Endothelial cell of umbilical vein (primary cell): Measurements from ENCODE around the gene ADAMTSL2. TPM values are rescaled to one million over a fixed set of nuclear protein-coding genes. Genes with fewer than 3 reads are reported as not detected.

Experiments
- BruUV-seq: library from RNA; stranded (reverse); fragments of 400-500 nt; replicated peaks from 2 replicates; lab custom pipeline; 2021; lab: Mats Ljungman, UMichigan
- CTCF ChIA-PET: fragments of 300-600, 350-600 bp; sonication (Branson Sonifier 250); formaldehyde crosslinking; loops from one replicate; lab custom pipeline; 2021; ENCODE audit warnings: antibody characterized with exemption, inconsistent platforms; lab: Charles Lee
- POLR2A ChIA-PET: fragments of 300-600, 350-600 bp; sonication (Branson Sonifier 250); formaldehyde crosslinking; loops from one replicate; lab custom pipeline; 2021; ENCODE audit warnings: antibody characterized with exemption, inconsistent platforms; lab: Charles Lee
- DNase-seq: peaks from one replicate; pipeline ENCODE4 v3.0.0-alpha.2; 2011; ENCODE audit warnings: low read depth, low spot score
- FAIRE-seq: peaks from 2 replicates; lab custom pipeline; 2011; peaks lifted over from hg19 to GRCh38; lab: Jason Lieb, UNC
- H2AFZ ChIP-seq: 2 replicates; pipeline ENCODE4 v1.6.0; 2012; ENCODE audit warnings: low read depth, low read length, control low read depth, inconsistent platforms
- H3K27ac ChIP-seq: 2 replicates; pipeline ENCODE4 v1.5.1; 2011; ENCODE audit warnings: low read depth, mild to moderate bottlenecking, control low read depth, low read length, moderate library complexity; ENCODE audit not compliant: insufficient read depth
- H3K27me3 ChIP-seq, 2 experiments: 2 replicates each; pipeline versions ENCODE4 v1.6.0 to v1.6.1; 2011; ENCODE audit warnings: low read length in 2 of 2, mixed read lengths in 1 of 2; ENCODE audit not compliant: control insufficient read depth in 2 of 2, insufficient read depth in 2 of 2
- H3K36me3 ChIP-seq, 2 experiments: 2 replicates in 1 of 2; 3 replicates in 1 of 2; pipeline ENCODE4 v1.5.1; 2011; ENCODE audit warnings: low read length in 2 of 2, mild to moderate bottlenecking in 1 of 2, moderate library complexity in 1 of 2; ENCODE audit not compliant: control insufficient read depth in 2 of 2, insufficient read depth in 2 of 2; ENCODE audit errors: extremely low read depth in 1 of 2
- H3K4me1 ChIP-seq: 3 replicates; pipeline ENCODE4 v1.5.1; 2011; ENCODE audit warnings: mild to moderate bottlenecking, low read length; ENCODE audit not compliant: control insufficient read depth, insufficient read depth; ENCODE audit errors: extremely low read depth
- H3K4me2 ChIP-seq: 2 replicates; pipeline ENCODE4 v1.6.1; 2011; ENCODE audit warnings: low read length, control low read depth, mixed read lengths; ENCODE audit not compliant: insufficient read depth
- H3K4me3 ChIP-seq, 3 experiments: fragments of 200-600 bp in 1 of 3; sonication (generic), shearing (Covaris generic) in 1 of 3; replicated peaks in 1 of 3; 2 replicates each; pipeline ENCODE4 v1.5.1; 2011 to 2016; ENCODE audit warnings: control low read depth in 3 of 3, low read length in 3 of 3, mild to moderate bottlenecking in 2 of 3, inconsistent platforms in 1 of 3, low read depth in 1 of 3, moderate library complexity in 1 of 3; ENCODE audit not compliant: insufficient read depth in 1 of 3
- H3K79me2 ChIP-seq: 2 replicates; pipeline ENCODE4 v1.6.0; 2012; ENCODE audit warnings: low read length, inconsistent platforms; ENCODE audit not compliant: control insufficient read depth, insufficient read depth
- H3K9ac ChIP-seq: replicated peaks from 2 replicates; pipeline ENCODE3; 2011; ENCODE audit warnings: low read length, control low read depth; ENCODE audit not compliant: insufficient read depth; ENCODE audit errors: extremely low read depth
- H3K9me1 ChIP-seq: replicated peaks from 3 replicates; pipeline ENCODE4 v1.6.0; 2011; ENCODE audit warnings: mild to moderate bottlenecking, low read length; ENCODE audit not compliant: control insufficient read depth, insufficient read depth; ENCODE audit errors: extremely low read depth
- H3K9me3 ChIP-seq: replicated peaks from 2 replicates; pipeline ENCODE4 v1.5.1; 2012; ENCODE audit warnings: low read length, inconsistent platforms; ENCODE audit not compliant: control insufficient read depth, insufficient read depth
- H4K20me1 ChIP-seq: replicated peaks from 2 replicates; pipeline ENCODE3; 2011; ENCODE audit warnings: mild to moderate bottlenecking, low read length; ENCODE audit not compliant: control insufficient read depth, insufficient read depth; ENCODE audit errors: extremely low read depth
- CTCF ChIP-seq, 2 donors: IDR thresholded peaks; 1 replicate in 1 of 2; 2 replicates in 1 of 2; pipeline ENCODE4 v1.5.1; 2011; ENCODE audit warnings: low read length in 2 of 2, mild to moderate bottlenecking in 2 of 2, moderate library complexity in 2 of 2, control low read depth in 1 of 2, inconsistent platforms in 1 of 2, low read depth in 1 of 2; ENCODE audit not compliant: insufficient read depth in 1 of 2; ENCODE audit errors: extremely low read depth in 1 of 2
- EZH2 ChIP-seq: IDR thresholded peaks from 2 replicates; pipeline ENCODE4 v1.6.1; 2012; ENCODE audit warnings: borderline replicate concordance, low read depth, mild to moderate bottlenecking, moderate library complexity, low read length, inconsistent platforms; ENCODE audit not compliant: severe bottlenecking
- FOS ChIP-seq: IDR thresholded peaks from 2 replicates; pipeline ENCODE4 v1.6.1; 2011; ENCODE audit warnings: mild to moderate bottlenecking, low read length, moderate library complexity, borderline replicate concordance; ENCODE audit not compliant: insufficient read depth
- GATA2 ChIP-seq: IDR thresholded peaks from 2 replicates; pipeline ENCODE4 v1.7.0; 2011; ENCODE audit warnings: low read depth, mild to moderate bottlenecking, moderate library complexity, mixed read lengths, low read length; ENCODE audit not compliant: insufficient read length, insufficient read depth
- MAX ChIP-seq: IDR thresholded peaks from 2 replicates; pipeline ENCODE4 v1.6.1; 2011; ENCODE audit not compliant: insufficient read depth, insufficient read length
- POLR2A ChIP-seq: IDR thresholded peaks from 2 replicates; pipeline ENCODE4 v1.6.1; 2012; ENCODE audit warnings: low read depth, mild to moderate bottlenecking, control low read depth, low read length
- POLR2AphosphoS5 ChIP-seq: IDR thresholded peaks from 2 replicates; pipeline ENCODE4 v1.6.1; 2012; ENCODE audit warnings: low read depth, mild to moderate bottlenecking, control low read depth, low read length, moderate library complexity; ENCODE audit not compliant: insufficient read depth
- dilution Hi-C: fragments of 300-500 bp; cut with MboI; formaldehyde crosslinking; loops from one replicate; pipeline ENCODE4 v1.15.0; 2019; ENCODE audit warnings: low sequenced_read_pairs; ENCODE audit not compliant: extremely low pct_ligation_motif_present
- intact Hi-C: fragments of 100-400 bp; cut with micrococcal nuclease; formaldehyde crosslinking; loops from one replicate; pipeline ENCODE4 v1.10.0; 2022
- polyA plus RNA-seq, 4 experiments: library from polyadenylated mRNA; depleted of rRNA in 3 of 4; stranded (reverse) in 3 of 4; unstranded in 1 of 4; fragments of >200 nt; gene quantifications; 2 replicates each; pipeline versions ENCODE4 v1.2.1 to v1.2.3, GENCODE V29; 2011 to 2012; ENCODE audit warnings: missing spikeins in 1 of 4
- total RNA-seq: library from RNA; stranded (reverse); gene quantifications from 2 replicates; pipeline ENCODE4 v1.2.3, GENCODE V29; 2021

Gene ADAMTSL2
- total and polyA plus RNA-seq, 2 donors (not counting 3 experiments of a cell fraction or from before 2014, with no cell fraction given) = not detected

GRCh38 chr9:133574771-133575170 lies 40.3 kb downstream of the ADAMTSL2 start:
- Histone ChIP-seq H3K27me3 (no peaks in the 10 kb centered on the region), H2AFZ (no peak overlapping the region), H3K4me2 (no peak overlapping the region), H3K4me1 (peaks cover 2% of the 10 kb centered on the region), H3K79me2 (no peaks in the 10 kb centered on the region), H3K9me1 (no peaks in the 10 kb centered on the region), H3K9me3 (no peaks in the 10 kb centered on the region), H3K9ac (no peak overlapping the region), H3K27ac (no peak overlapping the region), H3K36me3 (no peaks in the 10 kb centered on the region), H4K20me1 (no peaks in the 10 kb centered on the region), H3K4me3 (no peak overlapping the region)
- ChIA-PET POLR2A (no interaction called here), CTCF (no interaction called here)
- no peak for FAIRE-seq
- TF ChIP-seq GATA2 = no peak
- TF ChIP-seq CTCF (IDR thresholded peaks at IDR 0.05; ENCODE audit: extremely low read depth in 1 of 2, insufficient read depth in 1 of 2, low read depth in 1 of 2, low read length in 2 of 2) = no peak
- no peak for TF ChIP-seq EZH2
- TF ChIP-seq FOS = no peak
- no peak for TF ChIP-seq POLR2AphosphoS5
- no peak for TF ChIP-seq POLR2A
- no peak for TF ChIP-seq MAX
- intact Hi-C loops (no loop called here), dilution Hi-C loops (no loop called here)
- BruUV-seq = no TSS peak
- no peak for DNase-seq
